SK-N-SH (cell line): ENCODE results near the gene CTDP1.

Source experiments
- EP300 ChIP-seq, 2 experiments: IDR thresholded peaks; 2 replicates each; pipeline versions ENCODE4 v1.4.0 to v1.6.1; 2012; ENCODE audit warnings: borderline replicate concordance in 1 of 2, low read depth in 1 of 2, low read length in 1 of 2
- JUND ChIP-seq: IDR thresholded peaks from 2 replicates; pipeline ENCODE4 v1.4.0; 2012
- MEF2A ChIP-seq: IDR thresholded peaks from 2 replicates; pipeline ENCODE4 v1.4.0; 2012; ENCODE audit warnings: low read depth, borderline replicate concordance
- RCOR1 ChIP-seq: fragments of 150-350 bp; IDR thresholded peaks from 2 replicates; pipeline ENCODE4 v1.6.1; 2017; ENCODE audit warnings: antibody characterized with exemption, low read length
- RFX5 ChIP-seq: IDR thresholded peaks from 2 replicates; pipeline ENCODE4 v1.6.1; 2012; ENCODE audit warnings: mild to moderate bottlenecking, improper control_type of control experiment, low read length
- RXRA ChIP-seq: IDR thresholded peaks from 2 replicates; pipeline ENCODE4 v1.4.0; 2012; ENCODE audit warnings: low read depth, mild to moderate bottlenecking, borderline replicate concordance
- TAF1 ChIP-seq: IDR thresholded peaks from 2 replicates; pipeline ENCODE4 v1.6.1; 2012; ENCODE audit warnings: low read depth, mild to moderate bottlenecking, low read length, moderate library complexity, borderline replicate concordance
- TF ChIP-seq, protein P1 (sequence below): fragments of 200-600 bp; sonication (generic); IDR thresholded peaks from 2 replicates; pipeline ENCODE4 v1.6.1; 2017; ENCODE audit warnings: antibody characterized with exemption, mild to moderate bottlenecking, moderate library complexity
- TF ChIP-seq, protein P2 (sequence below): fragments of 150-350 bp; IDR thresholded peaks from 2 replicates; pipeline ENCODE4 v1.6.1; 2016; ENCODE audit warnings: mild to moderate bottlenecking, low read depth, low read length
- TF ChIP-seq, protein P3 (sequence below): IDR thresholded peaks from 2 replicates; pipeline ENCODE4 v1.6.1; 2012; ENCODE audit warnings: mild to moderate bottlenecking, low read depth, low read length, moderate library complexity

DNA sequence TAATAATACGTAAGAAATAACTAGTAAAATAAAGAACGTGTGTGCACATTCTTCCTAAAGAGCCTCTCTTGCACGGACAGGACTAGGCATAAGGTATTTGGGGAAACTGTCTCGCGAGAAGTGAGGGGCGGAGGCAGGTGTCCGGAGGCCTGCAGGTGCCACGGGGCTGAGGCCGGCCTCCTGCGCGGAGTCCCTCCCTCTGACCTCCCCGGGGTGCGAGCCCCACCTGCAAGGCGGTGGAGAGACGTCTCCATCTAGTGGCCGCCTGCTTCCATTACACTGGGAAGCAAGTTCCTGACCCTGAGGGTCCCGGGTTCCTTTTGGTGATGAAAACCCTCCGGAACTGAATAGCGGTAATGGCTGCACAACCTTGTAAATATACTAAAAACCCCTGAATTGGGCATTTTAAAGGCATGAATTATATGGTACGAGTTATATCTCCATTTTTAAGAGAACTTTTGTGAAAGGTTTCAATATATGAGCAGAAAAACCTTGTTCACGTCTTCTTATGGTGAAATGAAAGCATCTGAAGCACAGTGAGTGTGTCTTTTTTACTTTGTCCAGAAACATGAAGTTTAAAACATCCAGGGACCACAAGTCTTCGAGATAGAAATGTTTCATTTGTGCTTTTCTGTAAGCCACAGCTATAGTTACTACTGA, 35.5 kb upstream of the CTDP1 start:
- TF ChIP-seq, protein P1, sequence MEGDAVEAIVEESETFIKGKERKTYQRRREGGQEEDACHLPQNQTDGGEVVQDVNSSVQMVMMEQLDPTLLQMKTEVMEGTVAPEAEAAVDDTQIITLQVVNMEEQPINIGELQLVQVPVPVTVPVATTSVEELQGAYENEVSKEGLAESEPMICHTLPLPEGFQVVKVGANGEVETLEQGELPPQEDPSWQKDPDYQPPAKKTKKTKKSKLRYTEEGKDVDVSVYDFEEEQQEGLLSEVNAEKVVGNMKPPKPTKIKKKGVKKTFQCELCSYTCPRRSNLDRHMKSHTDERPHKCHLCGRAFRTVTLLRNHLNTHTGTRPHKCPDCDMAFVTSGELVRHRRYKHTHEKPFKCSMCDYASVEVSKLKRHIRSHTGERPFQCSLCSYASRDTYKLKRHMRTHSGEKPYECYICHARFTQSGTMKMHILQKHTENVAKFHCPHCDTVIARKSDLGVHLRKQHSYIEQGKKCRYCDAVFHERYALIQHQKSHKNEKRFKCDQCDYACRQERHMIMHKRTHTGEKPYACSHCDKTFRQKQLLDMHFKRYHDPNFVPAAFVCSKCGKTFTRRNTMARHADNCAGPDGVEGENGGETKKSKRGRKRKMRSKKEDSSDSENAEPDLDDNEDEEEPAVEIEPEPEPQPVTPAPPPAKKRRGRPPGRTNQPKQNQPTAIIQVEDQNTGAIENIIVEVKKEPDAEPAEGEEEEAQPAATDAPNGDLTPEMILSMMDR, result peak; percentile 93
- TF ChIP-seq JUND (no peak), TAF1 (no peak), RCOR1 (no peak), RXRA (no peak), EP300 (IDR thresholded peaks at IDR 0.05; ENCODE audit: borderline replicate concordance in 1 of 2, low read depth in 1 of 2, low read length in 1 of 2) (no peak), RFX5 (no peak), MEF2A (no peak)
- TF ChIP-seq, protein P2, sequence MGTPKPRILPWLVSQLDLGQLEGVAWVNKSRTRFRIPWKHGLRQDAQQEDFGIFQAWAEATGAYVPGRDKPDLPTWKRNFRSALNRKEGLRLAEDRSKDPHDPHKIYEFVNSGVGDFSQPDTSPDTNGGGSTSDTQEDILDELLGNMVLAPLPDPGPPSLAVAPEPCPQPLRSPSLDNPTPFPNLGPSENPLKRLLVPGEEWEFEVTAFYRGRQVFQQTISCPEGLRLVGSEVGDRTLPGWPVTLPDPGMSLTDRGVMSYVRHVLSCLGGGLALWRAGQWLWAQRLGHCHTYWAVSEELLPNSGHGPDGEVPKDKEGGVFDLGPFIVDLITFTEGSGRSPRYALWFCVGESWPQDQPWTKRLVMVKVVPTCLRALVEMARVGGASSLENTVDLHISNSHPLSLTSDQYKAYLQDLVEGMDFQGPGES, result no peak
- TF ChIP-seq, protein P3, sequence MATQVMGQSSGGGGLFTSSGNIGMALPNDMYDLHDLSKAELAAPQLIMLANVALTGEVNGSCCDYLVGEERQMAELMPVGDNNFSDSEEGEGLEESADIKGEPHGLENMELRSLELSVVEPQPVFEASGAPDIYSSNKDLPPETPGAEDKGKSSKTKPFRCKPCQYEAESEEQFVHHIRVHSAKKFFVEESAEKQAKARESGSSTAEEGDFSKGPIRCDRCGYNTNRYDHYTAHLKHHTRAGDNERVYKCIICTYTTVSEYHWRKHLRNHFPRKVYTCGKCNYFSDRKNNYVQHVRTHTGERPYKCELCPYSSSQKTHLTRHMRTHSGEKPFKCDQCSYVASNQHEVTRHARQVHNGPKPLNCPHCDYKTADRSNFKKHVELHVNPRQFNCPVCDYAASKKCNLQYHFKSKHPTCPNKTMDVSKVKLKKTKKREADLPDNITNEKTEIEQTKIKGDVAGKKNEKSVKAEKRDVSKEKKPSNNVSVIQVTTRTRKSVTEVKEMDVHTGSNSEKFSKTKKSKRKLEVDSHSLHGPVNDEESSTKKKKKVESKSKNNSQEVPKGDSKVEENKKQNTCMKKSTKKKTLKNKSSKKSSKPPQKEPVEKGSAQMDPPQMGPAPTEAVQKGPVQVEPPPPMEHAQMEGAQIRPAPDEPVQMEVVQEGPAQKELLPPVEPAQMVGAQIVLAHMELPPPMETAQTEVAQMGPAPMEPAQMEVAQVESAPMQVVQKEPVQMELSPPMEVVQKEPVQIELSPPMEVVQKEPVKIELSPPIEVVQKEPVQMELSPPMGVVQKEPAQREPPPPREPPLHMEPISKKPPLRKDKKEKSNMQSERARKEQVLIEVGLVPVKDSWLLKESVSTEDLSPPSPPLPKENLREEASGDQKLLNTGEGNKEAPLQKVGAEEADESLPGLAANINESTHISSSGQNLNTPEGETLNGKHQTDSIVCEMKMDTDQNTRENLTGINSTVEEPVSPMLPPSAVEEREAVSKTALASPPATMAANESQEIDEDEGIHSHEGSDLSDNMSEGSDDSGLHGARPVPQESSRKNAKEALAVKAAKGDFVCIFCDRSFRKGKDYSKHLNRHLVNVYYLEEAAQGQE, result no peak
